HG03575 (cell line): ENCODE results near the gene CCL4.
"Not testable (repeated sequence)": the region's sequence is repeated elsewhere in the genome, so short reads cannot be mapped to it uniquely, and the experiment has no call there.

Experiments used
- ATAC-seq: cut with Tn5 transposase; IDR thresholded peaks from one replicate; pipeline ENCODE4 v1.9.1; 2021; ENCODE audit not compliant: unreplicated experiment, insufficient number of reproducible peaks, low FRiP score; ENCODE audit errors: extremely low read depth

CCL4 gene

GRCh38 chr17:36112572-36112971, 8.9 kb downstream of the CCL4 start:
- no peak for ATAC-seq

- ATAC-seq, result not testable (repeated sequence)
Measured at GRCh38 chr17:36113131-36113530, 9.5 kb downstream of the CCL4 start.

- not testable (repeated sequence) for ATAC-seq
Measured at GRCh38 chr17:36114971-36115648, 11.5 kb downstream of the CCL4 start.

GRCh38 chr17:36115649-36115977, 12.0 kb downstream of the CCL4 start:
- ATAC-seq, result not testable (repeated sequence)

- no peak for ATAC-seq
Measured at GRCh38 chr17:36117505-36118382, 14.1 kb downstream of the CCL4 start.

GRCh38 chr17:36118477-36119353, 15.1 kb downstream of the CCL4 start:
- ATAC-seq, result no peak

- no peak for ATAC-seq
Measured at GRCh38 chr17:36120221-36120620, 16.6 kb downstream of the CCL4 start.

GRCh38 chr17:36121099-36121498, 17.5 kb downstream of the CCL4 start:
- ATAC-seq, result not testable (repeated sequence)

- no peak for ATAC-seq
Measured at GRCh38 chr17:36123431-36123830, 19.8 kb downstream of the CCL4 start.

- no peak for ATAC-seq
Measured at GRCh38 chr17:36124879-36125824, 21.5 kb downstream of the CCL4 start.

GRCh38 chr17:36127199-36127893, 23.7 kb downstream of the CCL4 start:
- no peak for ATAC-seq

- no peak for ATAC-seq
Measured at GRCh38 chr17:36127911-36128310, 24.3 kb downstream of the CCL4 start.

GRCh38 chr17:36128411-36128978, 24.9 kb downstream of the CCL4 start:
- no peak for ATAC-seq

- no peak for ATAC-seq
Measured at GRCh38 chr17:36129616-36130015, 26.0 kb downstream of the CCL4 start.

GRCh38 chr17:36130346-36130745, 26.7 kb downstream of the CCL4 start:
- ATAC-seq, result no peak

GRCh38 chr17:36131421-36131820, 27.8 kb downstream of the CCL4 start:
- no peak for ATAC-seq

- no peak for ATAC-seq
Measured at GRCh38 chr17:36131931-36132330, 28.3 kb downstream of the CCL4 start.

GRCh38 chr17:36132421-36132831, 28.8 kb downstream of the CCL4 start:
- ATAC-seq, result no peak
